SK-N-SH (cell line): ENCODE measurements around the gene FMO3. TPM values are rescaled to one million over a fixed set of nuclear protein-coding genes. Genes with fewer than 3 reads are reported as not detected.

Experiments
- CTCF ChIA-PET: fragments of 300-600, 350-600 bp; formaldehyde crosslinking; extraction: SDS; loops from one replicate; lab custom pipeline; 2021; lab: Yijun Ruan, JAX
- POLR2A ChIA-PET: fragments of 350-600 bp; sonication (Branson Sonifier 250); formaldehyde crosslinking; extraction: SDS; loops from one replicate; lab custom pipeline; 2020; ENCODE audit warnings: antibody characterized with exemption, inconsistent platforms; lab: Yijun Ruan, JAX
- DNase-seq: peaks from one replicate; pipeline ENCODE4 v3.0.0; 2012
- H2AFZ ChIP-seq: fragments of 200-600 bp; sonication (generic); 2 replicates; pipeline ENCODE4 v1.8.1; 2016; ENCODE audit warnings: antibody characterized with exemption, mild to moderate bottlenecking, low read depth
- H3F3A ChIP-seq: fragments of 200-600 bp; sonication (generic); replicated peaks from 2 replicates; pipeline ENCODE3; 2016; ENCODE audit warnings: antibody characterized with exemption, mild to moderate bottlenecking; ENCODE audit not compliant: insufficient read depth
- H3K27ac ChIP-seq, 2 experiments: fragments of 200-500 bp in 1 of 2; fragments of 200-600 bp in 1 of 2; sonication (Bioruptor generic) in 1 of 2; sonication (generic), shearing (Covaris generic) in 1 of 2; 2 replicates each; pipeline versions ENCODE4 v1.5.1 to v1.6.1; 2014 to 2016; ENCODE audit warnings: low read depth in 2 of 2, inconsistent platforms in 1 of 2, low read length in 1 of 2, mild to moderate bottlenecking in 1 of 2, mixed read lengths in 1 of 2
- H3K27me3 ChIP-seq: fragments of 200-600 bp; sonication (generic), shearing (Covaris generic); 2 replicates; pipeline ENCODE4 v1.6.1; 2016; ENCODE audit warnings: mixed run types; ENCODE audit not compliant: insufficient read depth
- H3K36me3 ChIP-seq, 2 experiments: fragments of 200-500 bp in 1 of 2; fragments of 200-600 bp in 1 of 2; sonication (Bioruptor generic) in 1 of 2; sonication (generic) in 1 of 2; replicated peaks in 1 of 2; 2 replicates each; pipeline versions ENCODE3 to v1.5.1; 2014 to 2016; ENCODE audit warnings: low read length in 1 of 2, mild to moderate bottlenecking in 1 of 2; ENCODE audit not compliant: insufficient read depth in 2 of 2, control insufficient read depth in 1 of 2
- H3K4me1 ChIP-seq, 2 experiments: fragments of 200-500 bp in 1 of 2; fragments of 200-600 bp in 1 of 2; sonication (Bioruptor generic) in 1 of 2; sonication (generic), shearing (Covaris generic) in 1 of 2; 2 replicates each; pipeline versions ENCODE4 v1.5.1 to v1.6.1; 2014 to 2016; ENCODE audit warnings: low read depth in 1 of 2, low read length in 1 of 2, mixed run types in 1 of 2; ENCODE audit not compliant: insufficient read depth in 2 of 2, control insufficient read depth in 1 of 2
- H3K4me2 ChIP-seq: fragments of 200-600 bp; sonication (generic), shearing (Covaris generic); 2 replicates; pipeline ENCODE4 v1.6.1; 2017; ENCODE audit warnings: mixed run types
- H3K4me3 ChIP-seq, 2 experiments: fragments of 200-500 bp in 1 of 2; fragments of 200-600 bp in 1 of 2; sonication (Bioruptor generic) in 1 of 2; sonication (generic), shearing (Covaris generic) in 1 of 2; 2 replicates each; pipeline versions ENCODE4 v1.5.1 to v1.8.1; 2014 to 2016; ENCODE audit warnings: low read depth in 2 of 2, inconsistent platforms in 1 of 2, low read length in 1 of 2, mild to moderate bottlenecking in 1 of 2, mixed read lengths in 1 of 2, moderate library complexity in 1 of 2
- H3K79me2 ChIP-seq: fragments of 200-600 bp; sonication (generic); 2 replicates; pipeline ENCODE4 v1.8.1; 2017; ENCODE audit warnings: mild to moderate bottlenecking; ENCODE audit not compliant: insufficient read depth
- H3K9ac ChIP-seq: fragments of 200-600 bp; sonication (generic); 2 replicates; pipeline ENCODE4 v1.6.1; 2017; ENCODE audit warnings: mixed run types
- H3K9me2 ChIP-seq: fragments of 200-600 bp; sonication (generic); 2 replicates; pipeline ENCODE4 v1.6.1; 2017; ENCODE audit warnings: mixed run types
- H3K9me3 ChIP-seq: fragments of 200-600 bp; sonication (generic); 2 replicates; pipeline ENCODE4 v1.6.1; 2017; ENCODE audit warnings: mixed run types, mild to moderate bottlenecking, moderate library complexity
- H4K20me1 ChIP-seq: fragments of 200-600 bp; sonication (generic); 2 replicates; pipeline ENCODE4 v1.6.1; 2017; ENCODE audit warnings: mild to moderate bottlenecking, mixed run types; ENCODE audit not compliant: insufficient read depth
- CHD2 ChIP-seq: fragments of 150-350 bp; IDR thresholded peaks from 2 replicates; pipeline ENCODE4 v1.6.1; 2018; ENCODE audit warnings: low read length; ENCODE audit not compliant: partially characterized antibody
- CTCF ChIP-seq: fragments of 200-600 bp; sonication (generic); IDR thresholded peaks from 2 replicates; pipeline ENCODE4 v1.6.1; 2017; ENCODE audit warnings: antibody characterized with exemption, mild to moderate bottlenecking, moderate library complexity
- EP300 ChIP-seq, 2 experiments: IDR thresholded peaks; 2 replicates each; pipeline versions ENCODE4 v1.4.0 to v1.6.1; 2012; ENCODE audit warnings: borderline replicate concordance in 1 of 2, low read depth in 1 of 2, low read length in 1 of 2
- EZH2phosphoT487 ChIP-seq: fragments of 200-600 bp; sonication (generic); IDR thresholded peaks from 2 replicates; pipeline ENCODE4 v1.6.1; 2017; ENCODE audit warnings: low read depth, mixed run types, mild to moderate bottlenecking, antibody characterized with exemption, moderate library complexity, borderline replicate concordance
- FOSL2 ChIP-seq: IDR thresholded peaks from 2 replicates; pipeline ENCODE4 v1.4.0; 2012; ENCODE audit warnings: low read depth, mild to moderate bottlenecking, moderate library complexity, borderline replicate concordance
- FOXM1 ChIP-seq: IDR thresholded peaks from 2 replicates; pipeline ENCODE4 v1.4.0; 2012; ENCODE audit warnings: low read depth, mild to moderate bottlenecking
- GABPA ChIP-seq: IDR thresholded peaks from 2 replicates; pipeline ENCODE4 v1.4.0; 2012; ENCODE audit warnings: low read depth, mild to moderate bottlenecking
- GATA2 ChIP-seq: sonication (generic); formaldehyde crosslinking; IDR thresholded peaks from 2 replicates; pipeline ENCODE4 v1.5.0; 2020; ENCODE audit warnings: mild to moderate bottlenecking, missing genetic modification reagents
- JUND ChIP-seq: IDR thresholded peaks from 2 replicates; pipeline ENCODE4 v1.4.0; 2012
- MAX ChIP-seq: IDR thresholded peaks from 2 replicates; pipeline ENCODE4 v1.4.0; 2012; ENCODE audit warnings: low read depth
- MEF2A ChIP-seq: IDR thresholded peaks from 2 replicates; pipeline ENCODE4 v1.4.0; 2012; ENCODE audit warnings: low read depth, borderline replicate concordance
- POLR2AphosphoS5 ChIP-seq: IDR thresholded peaks from 2 replicates; pipeline ENCODE4 v1.6.1; 2012; ENCODE audit warnings: low read depth, low read length
- RAD21 ChIP-seq: IDR thresholded peaks from 2 replicates; pipeline ENCODE4 v1.6.1; 2012; ENCODE audit warnings: mild to moderate bottlenecking, low read length
- RCOR1 ChIP-seq: fragments of 150-350 bp; IDR thresholded peaks from 2 replicates; pipeline ENCODE4 v1.6.1; 2017; ENCODE audit warnings: antibody characterized with exemption, low read length
- RXRA ChIP-seq: IDR thresholded peaks from 2 replicates; pipeline ENCODE4 v1.4.0; 2012; ENCODE audit warnings: low read depth, mild to moderate bottlenecking, borderline replicate concordance
- SMC3 ChIP-seq: IDR thresholded peaks from 2 replicates; pipeline ENCODE4 v1.6.1; 2012; ENCODE audit warnings: low read depth, low read length, improper control_type of control experiment
- TCF12 ChIP-seq: IDR thresholded peaks from 2 replicates; pipeline ENCODE4 v1.4.0; 2012
- USF2 ChIP-seq: fragments of 150-350 bp; IDR thresholded peaks from 2 replicates; pipeline ENCODE4 v1.6.1; 2017; ENCODE audit warnings: antibody characterized with exemption, low read length, low read depth, borderline replicate concordance
- WGBS: methylation state at CpG from one replicate; pipeline ENCODE4 v1.1.6; 2017; ENCODE audit warnings: low lambda C conversion rate; 5-methylcytosine and 5-hydroxymethylcytosine counted together
- polyA plus RNA-seq, 3 experiments: library from polyadenylated mRNA; depleted of rRNA; stranded (reverse); fragments of >200 nt; gene quantifications; 2 replicates each; pipeline ENCODE4 v1.2.3, GENCODE V29; 2012

FMO3 gene
- polyA plus RNA-seq, 1 of the 3 experiments (the other 2 are of a cell fraction), result 0.85 TPM

GRCh38 chr1:171061425-171062143 lies 29.1 kb upstream of the FMO3 start (continued):
- TF ChIP-seq GATA2 (CRISPR knock-in tag) (no peak), TCF12 (no peak), JUND (no peak), FOXM1 (no peak), MEF2A (no peak), USF2 (no peak)

GRCh38 chr1:171062902-171063301 lies 27.8 kb upstream of the FMO3 start:
- POLR2A ChIA-PET, result no interaction called here

More at GRCh38 chr1:171062902-171063301, 27.8 kb upstream of the FMO3 start:
- Histone ChIP-seq H3K4me2 (no peak overlapping the region), H2AFZ (no peak overlapping the region), H3K27me3 (no peaks in the 10 kb centered on the region)
- 3% methylated on average over 4 of the region's 4 CpGs for WGBS
- TF ChIP-seq POLR2AphosphoS5, result no peak
- no peak for TF ChIP-seq CTCF
- TF ChIP-seq GABPA, result no peak
- no peak for TF ChIP-seq SMC3
- no peak for TF ChIP-seq RCOR1
- TF ChIP-seq RXRA, result no peak
- TF ChIP-seq FOXM1, result no peak
- TF ChIP-seq USF2, result no peak
- TF ChIP-seq EZH2phosphoT487, result no peak
- no peak for TF ChIP-seq EP300 (IDR thresholded peaks at IDR 0.05; ENCODE audit: borderline replicate concordance in 1 of 2, low read depth in 1 of 2, low read length in 1 of 2)
- TF ChIP-seq FOSL2, result no peak
- TF ChIP-seq CHD2, result no peak
- TF ChIP-seq GATA2 (CRISPR knock-in tag), result no peak
- no peak for TF ChIP-seq RAD21
- no peak for TF ChIP-seq MAX
- TF ChIP-seq, all 33 proteins: peak for 0
- Histone ChIP-seq H3K4me1 (no peaks in the 10 kb centered on the region), H4K20me1 (no peaks in the 10 kb centered on the region), H3K4me3 (no peak overlapping the region), H3K79me2 (no peaks in the 10 kb centered on the region), H3K9me3 (no peaks in the 10 kb centered on the region), H3K27ac (no peak overlapping the region), H3F3A (no peaks in the 10 kb centered on the region), H3K9me2 (no peaks in the 10 kb centered on the region), H3K9ac (no peak overlapping the region), H3K36me3 (no peaks in the 10 kb centered on the region)
- CTCF ChIA-PET, result no interaction called here
- DNase-seq, result no peak
